Measurements from ENCODE around the gene KLK2.
A peak's percentile ranks its signal among the peaks of the same experiment; 100 is the strongest.

Gene KLK2

GRCh38 chr19:50873056-50873455 is at the start of gene KLK2:
KLK2 (plus strand) TSS chr19:50873439; CDS start chr19:50873474, 35 bp downstream.
- no peak for DNase-seq (ENCODE audit: low read depth in 2 of 3, low spot score in 1 of 3)

- DNase-seq (ENCODE audit: low read depth in 2 of 3, low spot score in 1 of 3): no peak
Observed at GRCh38 chr19:50826492-50827240, 46.6 kb upstream of the KLK2 start.

- no peak for DNase-seq (ENCODE audit: low read depth in 2 of 3, low spot score in 1 of 3)
Observed at GRCh38 chr19:50827476-50827875, 45.8 kb upstream of the KLK2 start.

- DNase-seq (ENCODE audit: low read depth in 2 of 3, low spot score in 1 of 3): no peak
Observed at GRCh38 chr19:50829801-50830200, 43.4 kb upstream of the KLK2 start.

- no peak for DNase-seq (ENCODE audit: low read depth in 2 of 3, low spot score in 1 of 3)
Observed at GRCh38 chr19:50830266-50831025, 42.8 kb upstream of the KLK2 start.

GRCh38 chr19:50831026-50831396 is 42.2 kb upstream of the KLK2 start:
- DNase-seq (ENCODE audit: low read depth in 2 of 3, low spot score in 1 of 3): no peak

- no peak for DNase-seq (ENCODE audit: low read depth in 2 of 3, low spot score in 1 of 3)
Observed at GRCh38 chr19:50832666-50833065, 40.6 kb upstream of the KLK2 start.

GRCh38 chr19:50833117-50833801 is 40.0 kb upstream of the KLK2 start, which contains the start of gene KLK15:
KLK15 (minus strand) TSS chr19:50833574; CDS start chr19:50831492, 2,082 bp downstream.
- no peak for DNase-seq (ENCODE audit: low read depth in 2 of 3, low spot score in 1 of 3)

- no peak for DNase-seq (ENCODE audit: low read depth in 2 of 3, low spot score in 1 of 3)
Observed at GRCh38 chr19:50833802-50834167, 39.5 kb upstream of the KLK2 start.

GRCh38 chr19:50835103-50835784 is 38.0 kb upstream of the KLK2 start:
- no peak for DNase-seq (ENCODE audit: low read depth in 2 of 3, low spot score in 1 of 3)

- peak; percentile 50 to 72 (median 65) for DNase-seq (ENCODE audit: low read depth in 2 of 3, low spot score in 1 of 3)
Observed at GRCh38 chr19:50835785-50836542, 37.3 kb upstream of the KLK2 start.

- no peak for DNase-seq (ENCODE audit: low read depth in 2 of 3, low spot score in 1 of 3)
Observed at GRCh38 chr19:50836543-50837195, 36.6 kb upstream of the KLK2 start.

- no peak for DNase-seq (ENCODE audit: low read depth in 2 of 3, low spot score in 1 of 3)
Observed at GRCh38 chr19:50837300-50837699, 35.9 kb upstream of the KLK2 start.

GRCh38 chr19:50838239-50838638 is 35.0 kb upstream of the KLK2 start:
- DNase-seq (ENCODE audit: low read depth in 2 of 3, low spot score in 1 of 3): no peak

- DNase-seq (ENCODE audit: low read depth in 2 of 3, low spot score in 1 of 3): no peak
Observed at GRCh38 chr19:50839712-50840655, 33.3 kb upstream of the KLK2 start.

- no peak for DNase-seq (ENCODE audit: low read depth in 2 of 3, low spot score in 1 of 3)
Observed at GRCh38 chr19:50842130-50842529, 31.1 kb upstream of the KLK2 start.

GRCh38 chr19:50843205-50843604 is 30.0 kb upstream of the KLK2 start:
- no peak for DNase-seq (ENCODE audit: low read depth in 2 of 3, low spot score in 1 of 3)

GRCh38 chr19:50843701-50844221 is 29.5 kb upstream of the KLK2 start:
- no peak for DNase-seq (ENCODE audit: low read depth in 2 of 3, low spot score in 1 of 3)

Data from stimulated activated CD4-positive, alpha-beta T cell treated with anti-CD3 and anti-CD28 coated beads, Interleukin-12 subunit alpha, Interleukin-12 subunit beta, amount 100 ng/mL, for 48 hours (primary cell).